ENCODE measurements around the gene SPATS1. TPM values are rescaled to one million over a fixed set of nuclear protein-coding genes. Genes with fewer than 3 reads are reported as not detected.

The SPATS1 gene
- total RNA-seq, 1 donor from 2014 or later: not detected

- Mint-ChIP-seq H3K9me3 (no peaks in the 10 kb centered on the region), H3K27ac (peak overlapping the region; percentile 38), H3K4me3 (no peak overlapping the region), H3K36me3 (peaks cover 35% of the 10 kb centered on the region), H3K27me3 (ENCODE audit: insufficient read depth, low read depth) (peaks cover 1% of the 10 kb centered on the region), H3K4me1 (peaks cover 5% of the 10 kb centered on the region)
- H3K79me2 ChIP-seq (ENCODE audit: low read depth): no peaks in the 10 kb centered on the region
- H3K9me3 ChIP-seq (ENCODE audit: low read depth): no peaks in the 10 kb centered on the region
- no peak overlapping the region for H3K27ac ChIP-seq
- H3F3A ChIP-seq (ENCODE audit: low read depth): no peaks in the 10 kb centered on the region
- no peaks in the 10 kb centered on the region for H3K4me1 ChIP-seq
- H3K4me3 ChIP-seq: no peak overlapping the region
- no peak for DNase-seq (ENCODE audit: low spot score)
- H3K9ac ChIP-seq: no peak overlapping the region
- no peaks in the 10 kb centered on the region for H3K27me3 ChIP-seq
- TF ChIP-seq EZH2phosphoT487 (IDR thresholded peaks at IDR 0.05) (no peak), EZH2 (IDR thresholded peaks at IDR 0.05) (no peak), CTCF (IDR thresholded peaks at IDR 0.05) (no peak)
- H2AFZ ChIP-seq (replicated peaks): no peak overlapping the region
- peaks cover 3% of the 10 kb centered on the region for H4K20me1 ChIP-seq (ENCODE audit: low read depth)
- no peaks in the 10 kb centered on the region for H3K36me3 ChIP-seq
- H3K4me2 ChIP-seq: no peak overlapping the region
Measured at GRCh38 chr6:44305200-44305725, 37.2 kb upstream of the SPATS1 start.

- Histone ChIP-seq H3K27ac (no peak overlapping the region), H3K4me1 (no peaks in the 10 kb centered on the region), H3K79me2 (ENCODE audit: low read depth) (peaks cover 4% of the 10 kb centered on the region), H3K27me3 (no peaks in the 10 kb centered on the region), H3F3A (ENCODE audit: low read depth) (no peaks in the 10 kb centered on the region), H3K9me3 (ENCODE audit: low read depth) (no peaks in the 10 kb centered on the region), H3K36me3 (no peaks in the 10 kb centered on the region), H3K4me3 (no peak overlapping the region), H3K4me2 (no peak overlapping the region), H2AFZ (replicated peaks) (no peak overlapping the region), H4K20me1 (ENCODE audit: low read depth) (peaks cover 3% of the 10 kb centered on the region), H3K9ac (no peak overlapping the region)
- Mint-ChIP-seq H3K9me3 (no peaks in the 10 kb centered on the region), H3K4me3 (no peak overlapping the region), H3K27me3 (ENCODE audit: insufficient read depth, low read depth) (no peaks in the 10 kb centered on the region), H3K4me1 (peaks cover 8% of the 10 kb centered on the region), H3K27ac (no peak overlapping the region), H3K36me3 (peaks cover 31% of the 10 kb centered on the region)
- TF ChIP-seq EZH2phosphoT487 (IDR thresholded peaks at IDR 0.05) (no peak), EZH2 (IDR thresholded peaks at IDR 0.05) (no peak), CTCF (IDR thresholded peaks at IDR 0.05) (no peak)
- DNase-seq (ENCODE audit: low spot score): no peak
Measured at GRCh38 chr6:44306710-44307109, 35.7 kb upstream of the SPATS1 start.

- no peak for DNase-seq (ENCODE audit: low spot score)
- Histone ChIP-seq H3K4me1 (peaks cover 2% of the 10 kb centered on the region), H4K20me1 (ENCODE audit: low read depth) (peaks cover 3% of the 10 kb centered on the region), H3F3A (ENCODE audit: low read depth) (no peaks in the 10 kb centered on the region), H3K4me2 (no peak overlapping the region), H3K27ac (no peak overlapping the region), H3K9me3 (ENCODE audit: low read depth) (no peaks in the 10 kb centered on the region), H3K27me3 (no peaks in the 10 kb centered on the region), H3K9ac (no peak overlapping the region), H2AFZ (replicated peaks) (no peak overlapping the region), H3K4me3 (no peak overlapping the region), H3K79me2 (ENCODE audit: low read depth) (peaks cover 9% of the 10 kb centered on the region), H3K36me3 (no peaks in the 10 kb centered on the region)
- H3K4me3 Mint-ChIP-seq: no peak overlapping the region
- no peak overlapping the region for H3K27ac Mint-ChIP-seq
- H3K9me3 Mint-ChIP-seq: no peaks in the 10 kb centered on the region
- H3K4me1 Mint-ChIP-seq: peaks cover 13% of the 10 kb centered on the region
- TF ChIP-seq CTCF (IDR thresholded peaks at IDR 0.05) (no peak), EZH2phosphoT487 (IDR thresholded peaks at IDR 0.05) (no peak), EZH2 (IDR thresholded peaks at IDR 0.05) (no peak)
- no peaks in the 10 kb centered on the region for H3K27me3 Mint-ChIP-seq (ENCODE audit: insufficient read depth, low read depth)
- H3K36me3 Mint-ChIP-seq: peaks cover 30% of the 10 kb centered on the region
Measured at GRCh38 chr6:44307217-44307616, 35.2 kb upstream of the SPATS1 start.

Data from neural progenitor cell (in vitro differentiated cells).